ENCODE data around the gene LIX1L.

- TF ChIP-seq EZH2 (optimal IDR thresholded peaks at IDR 0.05; ENCODE audit: low read depth, low read length) (no peak), CTCF (IDR thresholded peaks at IDR 0.05; ENCODE audit: low read length) (no peak)
Measured at GRCh38 chr1:145942871-145943270, 14.9 kb downstream of the LIX1L start.

Data from MM.1S (cell line).